Neutrophil (primary cell): ENCODE data around the gene CENPX.

ENCODE experiments used
- H3K27ac ChIP-seq: fragments of 200-600 bp; sonication (generic); 2 replicates; pipeline ENCODE4 v1.5.1; 2016; ENCODE audit warnings: mild to moderate bottlenecking, moderate library complexity
- H3K27me3 ChIP-seq: fragments of 200-600 bp; sonication (generic); 2 replicates; pipeline ENCODE4 v1.6.0; 2016; ENCODE audit warnings: mild to moderate bottlenecking
- H3K36me3 ChIP-seq: fragments of 200-600 bp; sonication (generic); 2 replicates; pipeline ENCODE4 v1.5.1; 2017
- H3K4me1 ChIP-seq, 2 experiments: fragments of 200-600 bp in 1 of 2; sonication (generic) in 1 of 2; 1 replicate in 1 of 2; 2 replicates in 1 of 2; pipeline versions ENCODE4 v1.5.1 to v1.6.1; 2013 to 2016; ENCODE audit warnings: low read depth in 1 of 2, low read length in 1 of 2, mild to moderate bottlenecking in 1 of 2, moderate library complexity in 1 of 2; ENCODE audit not compliant: control insufficient read depth in 1 of 2, insufficient read depth in 1 of 2
- H3K4me3 ChIP-seq, 2 experiments: fragments of 200-600 bp in 1 of 2; sonication (generic) in 1 of 2; 1 replicate in 1 of 2; 2 replicates in 1 of 2; pipeline ENCODE4 v1.5.1; 2013 to 2016; ENCODE audit warnings: low read depth in 1 of 2, low read length in 1 of 2, mild to moderate bottlenecking in 1 of 2, moderate library complexity in 1 of 2
- H3K9me3 ChIP-seq: fragments of 200-600 bp; sonication (generic); 2 replicates; pipeline ENCODE4 v1.5.1; 2016
- CTCF ChIP-seq: fragments of 200-600 bp; sonication (generic); IDR thresholded peaks from 2 replicates; pipeline ENCODE4 v1.5.1; 2016; ENCODE audit warnings: antibody characterized with exemption

Gene CENPX

GRCh38 chr17:82049106-82049505, 26.4 kb upstream of the CENPX start:
- Histone ChIP-seq H3K36me3 (peaks cover 39% of the 10 kb centered on the region), H3K27me3 (no peaks in the 10 kb centered on the region), H3K4me1 (peaks cover 15 to 21% of the 10 kb centered on the region in 2 experiments), H3K27ac (no peak overlapping the region), H3K9me3 (no peaks in the 10 kb centered on the region), H3K4me3 (no peak overlapping the region)
- no peak for TF ChIP-seq CTCF

- peaks cover 34% of the 10 kb centered on the region for H3K36me3 ChIP-seq
Observed at GRCh38 chr17:82048571-82048971, 25.9 kb upstream of the CENPX start.

GRCh38 chr17:82047914-82048570, 25.4 kb upstream of the CENPX start:
- Histone ChIP-seq H3K27me3 (no peaks in the 10 kb centered on the region), H3K36me3 (peaks cover 34% of the 10 kb centered on the region), H3K4me1 (peaks cover 15 to 19% of the 10 kb centered on the region in 2 experiments), H3K27ac (no peak overlapping the region), H3K9me3 (no peaks in the 10 kb centered on the region), H3K4me3 (no peak overlapping the region)
- no peak for TF ChIP-seq CTCF

More at GRCh38 chr17:82048571-82048971, 25.9 kb upstream of the CENPX start:
- TF ChIP-seq CTCF, result no peak
- Histone ChIP-seq H3K9me3 (no peaks in the 10 kb centered on the region), H3K4me1 (peaks cover 15 to 21% of the 10 kb centered on the region in 2 experiments), H3K4me3 (no peak overlapping the region), H3K27ac (no peak overlapping the region), H3K27me3 (no peaks in the 10 kb centered on the region)

- no peak for TF ChIP-seq CTCF
- H3K4me3 ChIP-seq, result no peak overlapping the region
- no peak overlapping the region for H3K27ac ChIP-seq
- no peaks in the 10 kb centered on the region for H3K27me3 ChIP-seq
- H3K4me1 ChIP-seq, result peaks cover 10 to 12% of the 10 kb centered on the region in 2 experiments
- H3K36me3 ChIP-seq, result peaks cover 34% of the 10 kb centered on the region
- no peaks in the 10 kb centered on the region for H3K9me3 ChIP-seq
Observed at GRCh38 chr17:82047379-82047778, 24.7 kb upstream of the CENPX start.

GRCh38 chr17:82046903-82047302, 24.2 kb upstream of the CENPX start:
- Histone ChIP-seq H3K27me3 (no peaks in the 10 kb centered on the region), H3K36me3 (peaks cover 34% of the 10 kb centered on the region), H3K27ac (no peak overlapping the region), H3K4me3 (no peak overlapping the region), H3K9me3 (no peaks in the 10 kb centered on the region), H3K4me1 (peaks cover 6 to 8% of the 10 kb centered on the region in 2 experiments)
- no peak for TF ChIP-seq CTCF
